AG04449 (cell line): ENCODE measurements around the gene PAK4.

ENCODE experiments used
- CTCF ChIA-PET: fragments of 350-600 bp; formaldehyde crosslinking; extraction: SDS; loops from one replicate; lab custom pipeline; 2021; ENCODE audit warnings: antibody characterized with exemption; lab: Yijun Ruan, JAX
- POLR2A ChIA-PET: fragments of 400-600, 350-600 bp; formaldehyde crosslinking; extraction: SDS; loops from one replicate; lab custom pipeline; 2020; ENCODE audit warnings: antibody characterized with exemption, inconsistent platforms; lab: Yijun Ruan, JAX
- DNase-seq: peaks from one replicate; pipeline ENCODE4 v3.0.0-alpha.2; 2010; ENCODE audit warnings: low read depth, low spot score
- H3K4me3 ChIP-seq: 2 replicates; pipeline ENCODE4 v1.5.1; 2011; ENCODE audit warnings: low read depth, mild to moderate bottlenecking, control low read depth, low read length
- CTCF ChIP-seq: IDR thresholded peaks from one replicate; pipeline ENCODE4 v1.5.1; 2011; ENCODE audit warnings: mild to moderate bottlenecking, moderate library complexity, low read length, control low read depth, inconsistent platforms; ENCODE audit not compliant: insufficient read depth; ENCODE audit errors: missing control alignments

Gene PAK4

DNA sequence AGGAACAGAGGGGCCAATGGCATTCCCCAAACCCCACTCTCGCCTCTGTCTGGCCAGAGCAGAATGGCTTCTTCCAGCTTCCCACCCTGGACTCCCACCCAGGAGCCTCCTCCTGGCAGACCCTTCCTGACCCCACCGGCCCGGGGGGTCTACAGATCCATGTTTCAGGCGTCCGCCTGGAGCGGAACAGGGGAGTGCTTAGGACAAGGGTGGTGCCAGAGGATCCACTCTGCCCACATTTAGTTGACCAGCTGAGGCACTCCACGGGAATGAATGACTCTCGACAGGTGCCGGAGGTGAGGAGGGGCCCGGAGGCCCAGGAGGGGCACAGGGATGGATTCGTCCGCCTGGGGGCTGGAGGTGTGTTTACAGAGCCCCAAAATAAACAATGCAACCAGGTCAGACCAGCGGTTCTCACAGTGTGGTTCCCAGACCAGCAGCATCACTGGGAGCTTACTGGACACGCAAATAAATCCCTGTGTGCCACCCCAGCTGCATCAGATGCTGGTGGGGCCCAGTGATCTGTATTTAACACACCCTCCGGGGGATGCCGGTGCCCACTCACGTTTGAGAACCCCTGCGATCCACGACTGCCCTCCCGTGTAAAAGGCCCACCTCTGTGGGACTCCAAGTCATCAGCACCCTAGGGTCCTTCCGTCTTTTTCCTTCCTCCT is 56.1 kb downstream of the PAK4 start:
- no peak overlapping the region for H3K4me3 ChIP-seq
- POLR2A ChIA-PET = no interaction called here
- no peak for TF ChIP-seq CTCF
- DNase-seq = no peak
- CTCF ChIA-PET = interaction anchor here (1.0 to 1.3 kb wide), 2 partner anchors 59 to 220 kb away, joined by 3 read pairs; no protein-coding TSS in a partner anchor

- CTCF ChIA-PET = interaction anchor here (1.0 to 1.3 kb wide), 2 partner anchors 60 to 220 kb away, joined by 3 read pairs; no protein-coding TSS in a partner anchor
- POLR2A ChIA-PET = no interaction called here
- TF ChIP-seq CTCF = no peak
- no peak for DNase-seq
- no peak overlapping the region for H3K4me3 ChIP-seq
Observed at GRCh38 chr19:39182174-39182505, 56.6 kb downstream of the PAK4 start.

DNA sequence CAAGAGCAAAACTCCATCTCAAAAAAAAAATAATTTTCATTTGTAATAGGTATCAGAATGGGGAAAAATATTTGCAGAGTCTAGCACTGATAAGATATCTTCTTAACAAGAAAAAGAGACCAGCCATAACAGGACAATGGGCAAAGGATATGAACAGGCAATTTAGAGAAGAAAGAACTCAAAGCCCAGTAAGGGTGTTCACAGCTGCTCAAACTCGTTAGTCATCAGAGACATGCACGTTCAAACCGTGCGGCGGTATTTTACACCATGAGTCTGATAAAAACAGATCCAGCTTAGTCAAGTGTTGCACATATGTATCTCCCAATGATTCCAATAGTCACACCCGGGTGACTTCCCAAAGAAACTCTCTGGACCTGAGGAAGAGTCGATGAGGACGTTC is 57.5 kb downstream of the PAK4 start:
- no peak for DNase-seq
- POLR2A ChIA-PET = interaction anchor here (0.6 kb wide), 1 partner anchor 54 kb away, joined by 3 read pairs; no protein-coding TSS in a partner anchor
- no peak for TF ChIP-seq CTCF
- CTCF ChIA-PET = interaction anchor here (0.7 to 1.0 kb wide), 2 partner anchors 9 to 61 kb away, joined by 3 read pairs; no protein-coding TSS in a partner anchor
- no peak overlapping the region for H3K4me3 ChIP-seq

DNA sequence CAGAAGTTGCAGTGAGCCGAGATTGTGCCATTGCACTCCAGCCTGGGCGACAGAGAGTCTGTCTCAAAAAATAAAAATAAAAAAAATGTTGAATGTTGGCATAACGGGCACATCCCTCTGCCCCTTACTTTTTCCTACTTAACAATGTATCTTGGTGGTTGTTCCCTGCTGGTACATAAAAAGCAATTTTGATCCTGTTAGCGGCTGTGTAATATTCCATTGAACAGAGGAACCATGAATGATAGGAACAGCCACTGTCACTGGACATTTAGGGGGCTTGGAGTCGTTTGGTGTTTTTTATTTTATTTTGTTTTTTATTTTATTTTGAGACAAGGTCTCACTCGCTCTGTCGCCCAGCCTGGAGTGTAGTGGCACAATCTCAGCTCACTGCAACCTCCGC is 60.8 kb downstream of the PAK4 start:
- CTCF ChIA-PET = interaction anchor here (0.7 to 3.0 kb wide), 9 partner anchors 10 to 76 kb away, joined by 3 to 13 read pairs (median 6); no protein-coding TSS in a partner anchor
- DNase-seq = no peak
- POLR2A ChIA-PET = no interaction called here
- no peak overlapping the region for H3K4me3 ChIP-seq
- TF ChIP-seq CTCF = no peak

- no peak for TF ChIP-seq CTCF
- H3K4me3 ChIP-seq = no peak overlapping the region
- ChIA-PET POLR2A (no interaction called here), CTCF (interaction anchor here (0.6 to 3.0 kb wide), 13 partner anchors 10 to 251 kb away, joined by 3 to 13 read pairs (median 4); no protein-coding TSS in a partner anchor)
- no peak for DNase-seq
Observed at GRCh38 chr19:39187552-39187943, 62.0 kb downstream of the PAK4 start.

DNA sequence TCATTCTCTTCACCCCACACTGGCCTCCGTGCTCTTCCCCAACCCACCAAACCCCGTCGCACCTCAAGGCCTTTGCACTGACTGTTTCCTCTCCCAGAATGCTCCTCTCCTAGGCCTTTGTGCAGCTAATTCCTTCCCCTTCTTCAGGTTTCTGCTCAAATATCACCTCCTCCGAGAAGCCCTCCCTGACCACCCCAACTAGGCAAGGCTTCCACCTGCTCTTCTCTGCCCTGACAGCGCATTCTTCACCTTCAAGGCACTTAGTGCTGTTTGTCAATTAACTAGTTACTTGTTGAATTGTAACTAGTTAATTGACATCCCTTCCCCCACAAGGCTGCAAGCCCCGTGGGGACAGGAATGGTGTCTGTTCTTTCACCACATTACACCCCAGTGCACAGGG is 63.4 kb downstream of the PAK4 start:
- TF ChIP-seq CTCF = no peak
- CTCF ChIA-PET = interaction anchor here (0.6 to 3.0 kb wide), 4 partner anchors 9 to 78 kb away, joined by 3 to 13 read pairs (median 6); no protein-coding TSS in a partner anchor
- DNase-seq = no peak
- H3K4me3 ChIP-seq = no peak overlapping the region
- POLR2A ChIA-PET = no interaction called here
